ENCODE results near the gene TTC7B. TPM values are rescaled to one million over a fixed set of nuclear protein-coding genes. Genes with fewer than 3 reads are reported as not detected.

The TTC7B gene
- total RNA-seq, 1 experiment from 2014 or later, result 9.6 TPM

DNA sequence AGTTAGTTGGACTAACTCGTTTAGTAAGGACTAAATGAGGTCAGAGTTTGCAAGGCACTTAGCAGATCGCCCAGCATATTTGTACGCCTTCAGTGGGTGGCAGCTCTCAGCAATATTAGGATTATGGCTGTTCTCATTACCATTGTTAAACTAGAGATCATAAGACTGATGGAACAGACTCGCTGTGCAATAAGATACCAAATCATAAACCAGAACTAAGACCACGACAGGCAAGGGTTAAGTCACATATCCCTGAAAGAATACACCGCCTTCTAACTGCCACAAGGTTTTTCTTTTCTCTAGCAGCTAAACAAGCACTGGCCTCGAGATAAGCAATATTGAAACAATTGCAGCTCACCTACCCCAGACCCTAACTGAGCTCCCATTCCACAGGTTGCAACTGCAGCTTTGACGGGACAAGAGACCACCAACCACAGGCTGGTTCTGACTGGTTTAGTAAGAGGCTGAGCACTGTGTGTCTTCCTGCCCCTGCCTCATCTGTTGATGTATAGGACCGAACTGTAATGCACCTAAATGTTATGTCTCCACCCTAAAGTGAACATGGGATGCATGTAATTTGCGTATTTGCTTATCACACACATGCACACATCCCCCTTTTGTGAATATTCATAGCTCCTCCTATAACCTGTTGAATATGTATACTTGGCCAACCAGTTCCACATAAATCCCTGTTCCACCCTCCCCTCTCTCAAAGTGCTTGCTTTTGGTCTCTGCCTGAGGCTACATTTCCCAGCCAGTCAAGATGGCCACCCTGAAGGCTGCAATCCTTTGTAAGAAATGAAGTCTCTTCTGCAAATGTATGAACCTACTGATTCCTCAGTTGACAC, 266.2 kb downstream of the TTC7B start:
- Mint-ChIP-seq H3K9me3 (ENCODE audit: low read depth, unreplicated experiment) (no peaks in the 10 kb centered on the region), H3K27me3 (ENCODE audit: unreplicated experiment) (no peaks in the 10 kb centered on the region), H3K27ac (ENCODE audit: unreplicated experiment) (no peak overlapping the region), H3K4me3 (ENCODE audit: low read depth, unreplicated experiment) (no peak overlapping the region), H3K4me1 (ENCODE audit: low read depth, unreplicated experiment) (no peaks in the 10 kb centered on the region), H3K36me3 (ENCODE audit: insufficient read depth, unreplicated experiment) (no peaks in the 10 kb centered on the region)
- BruUV-seq (replicated peaks), result no TSS peak
- DNase-seq, result no peak
- intact Hi-C loops (cut with micrococcal nuclease; ENCODE audit: unreplicated experiment), result no loop called here
- CTCF ChIA-PET, result interaction anchor here (0.6 kb wide), 2 partner anchors 72 to 111 kb away, joined by 4 read pairs; no protein-coding TSS in a partner anchor
- TF ChIP-seq, protein P1, sequence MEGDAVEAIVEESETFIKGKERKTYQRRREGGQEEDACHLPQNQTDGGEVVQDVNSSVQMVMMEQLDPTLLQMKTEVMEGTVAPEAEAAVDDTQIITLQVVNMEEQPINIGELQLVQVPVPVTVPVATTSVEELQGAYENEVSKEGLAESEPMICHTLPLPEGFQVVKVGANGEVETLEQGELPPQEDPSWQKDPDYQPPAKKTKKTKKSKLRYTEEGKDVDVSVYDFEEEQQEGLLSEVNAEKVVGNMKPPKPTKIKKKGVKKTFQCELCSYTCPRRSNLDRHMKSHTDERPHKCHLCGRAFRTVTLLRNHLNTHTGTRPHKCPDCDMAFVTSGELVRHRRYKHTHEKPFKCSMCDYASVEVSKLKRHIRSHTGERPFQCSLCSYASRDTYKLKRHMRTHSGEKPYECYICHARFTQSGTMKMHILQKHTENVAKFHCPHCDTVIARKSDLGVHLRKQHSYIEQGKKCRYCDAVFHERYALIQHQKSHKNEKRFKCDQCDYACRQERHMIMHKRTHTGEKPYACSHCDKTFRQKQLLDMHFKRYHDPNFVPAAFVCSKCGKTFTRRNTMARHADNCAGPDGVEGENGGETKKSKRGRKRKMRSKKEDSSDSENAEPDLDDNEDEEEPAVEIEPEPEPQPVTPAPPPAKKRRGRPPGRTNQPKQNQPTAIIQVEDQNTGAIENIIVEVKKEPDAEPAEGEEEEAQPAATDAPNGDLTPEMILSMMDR (IDR thresholded peaks at IDR 0.05; ENCODE audit: unreplicated experiment), result no peak

- H3K4me1 Mint-ChIP-seq (ENCODE audit: low read depth, unreplicated experiment), result no peaks in the 10 kb centered on the region
- no peaks in the 10 kb centered on the region for H3K36me3 Mint-ChIP-seq (ENCODE audit: insufficient read depth, unreplicated experiment)
- intact Hi-C loops (cut with micrococcal nuclease; ENCODE audit: unreplicated experiment), result no loop called here
- no peak for DNase-seq
- CTCF ChIA-PET, result no interaction called here
- TF ChIP-seq, protein P1 (IDR thresholded peaks at IDR 0.05; ENCODE audit: unreplicated experiment), result no peak
- no peaks in the 10 kb centered on the region for H3K27me3 Mint-ChIP-seq (ENCODE audit: unreplicated experiment)
- H3K27ac Mint-ChIP-seq (ENCODE audit: unreplicated experiment), result no peak overlapping the region
- BruUV-seq (replicated peaks), result no TSS peak
- no peak overlapping the region for H3K4me3 Mint-ChIP-seq (ENCODE audit: low read depth, unreplicated experiment)
- no peaks in the 10 kb centered on the region for H3K9me3 Mint-ChIP-seq (ENCODE audit: low read depth, unreplicated experiment)
Measured at GRCh38 chr14:90548455-90548854, 267.8 kb downstream of the TTC7B start.

- DNase-seq, result no peak
- intact Hi-C loops (cut with micrococcal nuclease; ENCODE audit: unreplicated experiment), result no loop called here
- Mint-ChIP-seq H3K27ac (ENCODE audit: unreplicated experiment) (no peak overlapping the region), H3K4me1 (ENCODE audit: low read depth, unreplicated experiment) (no peaks in the 10 kb centered on the region), H3K36me3 (ENCODE audit: insufficient read depth, unreplicated experiment) (no peaks in the 10 kb centered on the region), H3K27me3 (ENCODE audit: unreplicated experiment) (no peaks in the 10 kb centered on the region), H3K4me3 (ENCODE audit: low read depth, unreplicated experiment) (no peak overlapping the region), H3K9me3 (ENCODE audit: low read depth, unreplicated experiment) (no peaks in the 10 kb centered on the region)
- BruUV-seq (replicated peaks), result no TSS peak
- TF ChIP-seq, protein P1 (IDR thresholded peaks at IDR 0.05; ENCODE audit: unreplicated experiment), result no peak
- CTCF ChIA-PET, result no interaction called here
Measured at GRCh38 chr14:90547968-90548367, 268.3 kb downstream of the TTC7B start.

DNA sequence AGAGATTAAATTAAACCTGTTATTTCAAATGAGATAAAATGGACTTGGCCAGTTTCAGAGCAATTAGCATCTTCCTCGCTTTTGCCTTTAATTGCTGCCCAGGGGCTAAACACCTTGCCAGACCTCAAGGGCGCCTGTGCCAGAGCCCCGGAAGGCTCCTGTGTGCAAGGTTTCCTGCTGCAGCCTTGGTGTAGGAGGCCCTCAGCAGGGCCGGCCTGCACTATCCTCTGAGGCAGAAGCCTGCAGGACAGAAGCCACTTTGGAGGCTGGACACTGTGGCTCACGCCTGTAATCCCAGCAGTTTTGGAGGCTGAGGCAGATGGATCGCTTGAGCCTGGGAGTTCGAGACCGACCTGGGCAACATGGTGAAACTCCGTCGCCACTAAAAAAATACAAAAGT, 269.0 kb downstream of the TTC7B start:
- intact Hi-C loops (cut with micrococcal nuclease; ENCODE audit: unreplicated experiment), result no loop called here
- BruUV-seq (replicated peaks), result no TSS peak
- TF ChIP-seq, protein P1 (IDR thresholded peaks at IDR 0.05; ENCODE audit: unreplicated experiment), result no peak
- no peaks in the 10 kb centered on the region for H3K9me3 Mint-ChIP-seq (ENCODE audit: low read depth, unreplicated experiment)
- H3K27ac Mint-ChIP-seq (ENCODE audit: unreplicated experiment), result no peak overlapping the region
- no peaks in the 10 kb centered on the region for H3K4me1 Mint-ChIP-seq (ENCODE audit: low read depth, unreplicated experiment)
- no peak overlapping the region for H3K4me3 Mint-ChIP-seq (ENCODE audit: low read depth, unreplicated experiment)
- no peaks in the 10 kb centered on the region for H3K27me3 Mint-ChIP-seq (ENCODE audit: unreplicated experiment)
- H3K36me3 Mint-ChIP-seq (ENCODE audit: insufficient read depth, unreplicated experiment), result no peaks in the 10 kb centered on the region
- no peak for DNase-seq
- CTCF ChIA-PET, result no interaction called here

Data from Calu3 (cell line).